Measurements from ENCODE around the gene SLAMF6. TPM values are rescaled to one million over a fixed set of nuclear protein-coding genes. Genes with fewer than 3 reads are reported as not detected.

Gene SLAMF6
- polyA plus RNA-seq, 2 of the 4 experiments (the other 2 are of a cell fraction): not detected

DNA sequence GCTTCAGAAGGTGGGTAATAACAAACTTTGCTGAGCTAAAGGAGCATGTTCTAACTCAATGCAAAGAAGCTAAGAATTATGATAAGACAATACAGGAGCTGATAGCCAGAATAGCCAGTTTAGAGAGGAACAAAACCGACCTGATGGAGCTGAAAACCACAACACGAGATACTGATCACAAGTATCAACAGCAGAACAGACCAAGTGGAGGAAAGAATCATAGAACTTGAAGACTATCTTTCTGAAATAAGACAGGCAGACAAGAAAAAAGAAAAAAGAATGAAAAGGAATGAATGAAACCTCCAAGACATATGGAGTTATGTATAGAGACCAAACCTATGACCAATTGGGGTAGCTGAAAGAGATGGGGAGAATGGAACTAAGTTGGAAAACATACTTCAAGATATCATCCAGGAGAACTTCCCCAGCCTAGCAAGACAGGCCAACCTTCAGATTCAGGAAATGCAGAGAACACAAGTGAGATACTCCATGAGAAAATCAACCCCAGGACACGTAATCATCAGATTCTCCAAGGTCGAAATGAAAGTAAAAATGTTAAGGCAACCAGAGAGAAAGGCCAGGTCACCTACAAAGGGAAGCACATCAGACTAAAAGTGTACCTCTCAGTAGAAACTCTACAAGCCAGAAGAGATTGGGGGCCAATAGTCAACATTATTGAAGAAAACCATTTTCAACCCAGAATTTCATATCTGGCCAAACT, 35.8 kb upstream of the SLAMF6 start:
- CTCF ChIA-PET: no interaction called here
- WGBS (ENCODE audit: missing lambda C conversion rate): 16% methylated on average over 4 of the region's 4 CpGs
- FAIRE-seq (no peak), DNase-seq (ENCODE audit: low read depth in 1 of 2, low spot score in 1 of 2) (no peak), ATAC-seq (no peak)
- Histone ChIP-seq H3K9me3 (peaks cover 4% of the 10 kb centered on the region; the same call in 1 of the 3 replicates), H3K4me2 (0 out of 3 replicates have a peak overlapping the region, but pooled peaks have one; percentile 11), H3K4me1 (no peaks in the 10 kb centered on the region), H3K4me3 (no peak overlapping the region), H3K27ac (no peak overlapping the region)
- TF ChIP-seq TFCP2L1 (CRISPR knock-in tag; IDR thresholded peaks at IDR 0.05): no peak
- TF ChIP-seq FOSB (CRISPR knock-in tag; IDR thresholded peaks at IDR 0.05): no peak
- TF ChIP-seq EHMT2 (IDR thresholded peaks at IDR 0.05; ENCODE audit: low read depth): no peak
- no peak for TF ChIP-seq NFE2L2 (conservative IDR thresholded peaks at IDR 0.05; ENCODE audit: low read length)
- TF ChIP-seq JUN (IDR thresholded peaks at IDR 0.05): no peak
- TF ChIP-seq ELK1 (IDR thresholded peaks at IDR 0.05; ENCODE audit: low read depth, low read length): no peak
- TF ChIP-seq, protein P1, sequence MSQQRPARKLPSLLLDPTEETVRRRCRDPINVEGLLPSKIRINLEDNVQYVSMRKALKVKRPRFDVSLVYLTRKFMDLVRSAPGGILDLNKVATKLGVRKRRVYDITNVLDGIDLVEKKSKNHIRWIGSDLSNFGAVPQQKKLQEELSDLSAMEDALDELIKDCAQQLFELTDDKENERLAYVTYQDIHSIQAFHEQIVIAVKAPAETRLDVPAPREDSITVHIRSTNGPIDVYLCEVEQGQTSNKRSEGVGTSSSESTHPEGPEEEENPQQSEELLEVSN (IDR thresholded peaks at IDR 0.05; ENCODE audit: borderline replicate concordance, low read depth): no peak
- POLR2A ChIA-PET: no interaction called here

DNA sequence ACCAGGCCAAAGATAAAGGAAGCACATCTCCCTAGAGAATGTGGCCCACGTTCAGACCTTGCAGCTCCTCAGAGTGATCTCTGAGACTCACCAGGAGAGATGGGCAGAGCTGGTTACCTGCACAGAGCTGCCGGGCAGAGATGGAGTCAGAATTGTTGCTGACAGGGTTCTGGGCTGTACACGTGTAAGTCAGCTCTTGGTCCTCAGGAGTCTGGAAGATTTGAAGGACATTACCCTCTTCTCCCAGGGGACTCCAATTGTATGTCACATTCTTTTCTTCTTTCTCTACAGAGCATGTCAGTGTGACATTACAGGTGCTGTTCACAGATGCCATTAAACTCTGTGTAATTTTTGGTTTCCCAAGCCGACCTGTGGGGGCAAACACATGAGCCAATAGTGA, 30.7 kb upstream of the SLAMF6 start:
- no peak for ATAC-seq
- CTCF ChIA-PET: interaction anchor here (1.2 to 1.5 kb wide), 3 partner anchors 12 to 125 kb away, joined by 3 read pairs; no protein-coding TSS in a partner anchor
- no peak overlapping the region for H3K4me2 ChIP-seq
- TF ChIP-seq SMC3 (IDR thresholded peaks at IDR 0.05) (no peak), POLR2A (IDR thresholded peaks at IDR 0.05; ENCODE audit: low read length) (no peak), TP53 (CRISPR knock-in tag; IDR thresholded peaks at IDR 0.05) (no peak), HOXB13 (CRISPR knock-in tag; IDR thresholded peaks at IDR 0.05; ENCODE audit: low read depth) (no peak)
- no peak overlapping the region for H3K4me3 ChIP-seq
- WGBS (ENCODE audit: missing lambda C conversion rate): 51% methylated on average over 4 of the region's 4 CpGs
- no peak for DNase-seq (ENCODE audit: low read depth in 1 of 2, low spot score in 1 of 2)
- POLR2A ChIA-PET: no interaction called here
- H3K27ac ChIP-seq: no peak overlapping the region
- no peak for FAIRE-seq
- no peaks in the 10 kb centered on the region for H3K4me1 ChIP-seq
- no peaks in the 10 kb centered on the region for H3K9me3 ChIP-seq

- FAIRE-seq (no peak), ATAC-seq (no peak), DNase-seq (ENCODE audit: low read depth in 1 of 2, low spot score in 1 of 2) (no peak)
- H3K27ac ChIP-seq: no peak overlapping the region
- WGBS (ENCODE audit: missing lambda C conversion rate): 69% methylated on average over 2 of the region's 2 CpGs
- no peaks in the 10 kb centered on the region for H3K9me3 ChIP-seq
- ChIA-PET CTCF (interaction anchor here (1.0 to 1.5 kb wide), 3 partner anchors 28 to 124 kb away, joined by 3 to 5 read pairs (median 3); no protein-coding TSS in a partner anchor), POLR2A (no interaction called here)
- H3K4me3 ChIP-seq: no peak overlapping the region
- TF ChIP-seq KDM1A (IDR thresholded peaks at IDR 0.05; ENCODE audit: low read depth): no peak
- no peak for TF ChIP-seq ESRRA (IDR thresholded peaks at IDR 0.05; ENCODE audit: borderline replicate concordance, low read length)
- no peak for TF ChIP-seq EHMT2 (IDR thresholded peaks at IDR 0.05; ENCODE audit: low read depth)
- no peak for TF ChIP-seq EP300 (IDR thresholded peaks at IDR 0.05)
- no peak for TF ChIP-seq TP53 (CRISPR knock-in tag; IDR thresholded peaks at IDR 0.05)
- TF ChIP-seq TFCP2L1 (CRISPR knock-in tag; IDR thresholded peaks at IDR 0.05): no peak
- TF ChIP-seq JUN (IDR thresholded peaks at IDR 0.05): no peak
- no peak for TF ChIP-seq JUNB (IDR thresholded peaks at IDR 0.05)
- TF ChIP-seq CHD2 (IDR thresholded peaks at IDR 0.05; ENCODE audit: low read length, partially characterized antibody): no peak
- TF ChIP-seq POLR2AphosphoS2 (conservative IDR thresholded peaks at IDR 0.05; ENCODE audit: low read length): no peak
- no peak for TF ChIP-seq CEBPB (IDR thresholded peaks at IDR 0.05)
- TF ChIP-seq RCOR1 (IDR thresholded peaks at IDR 0.05; ENCODE audit: low read depth, low read length): no peak
- TF ChIP-seq RARB (CRISPR knock-in tag; IDR thresholded peaks at IDR 0.05): no peak
- no peak for TF ChIP-seq ZFP36 (IDR thresholded peaks at IDR 0.05; ENCODE audit: borderline replicate concordance, partially characterized antibody)
- no peak for TF ChIP-seq SREBF2 (IDR thresholded peaks at IDR 0.05)
- TF ChIP-seq CBX2 (IDR thresholded peaks at IDR 0.05; ENCODE audit: borderline replicate concordance, low read depth): no peak
- TF ChIP-seq RAD21 (conservative IDR thresholded peaks at IDR 0.05 in 1 of 2, IDR thresholded peaks at IDR 0.05 in 1 of 2): no peak
- no peak overlapping the region for H3K4me2 ChIP-seq
- no peaks in the 10 kb centered on the region for H3K4me1 ChIP-seq
These were observed 29.4 kb upstream of the SLAMF6 start for GRCh38 chr1:160552425-160552824.

All from A549 (cell line).